GM18873 (cell line): Measurements from ENCODE around the gene DOK7.

Experiments
- ATAC-seq: cut with Tn5 transposase; IDR thresholded peaks from one replicate; pipeline ENCODE4 v1.9.1; 2021; ENCODE audit warnings: mild to moderate bottlenecking, moderate library complexity, moderate number of reproducible peaks; ENCODE audit not compliant: unreplicated experiment, low FRiP score

Gene DOK7

DNA sequence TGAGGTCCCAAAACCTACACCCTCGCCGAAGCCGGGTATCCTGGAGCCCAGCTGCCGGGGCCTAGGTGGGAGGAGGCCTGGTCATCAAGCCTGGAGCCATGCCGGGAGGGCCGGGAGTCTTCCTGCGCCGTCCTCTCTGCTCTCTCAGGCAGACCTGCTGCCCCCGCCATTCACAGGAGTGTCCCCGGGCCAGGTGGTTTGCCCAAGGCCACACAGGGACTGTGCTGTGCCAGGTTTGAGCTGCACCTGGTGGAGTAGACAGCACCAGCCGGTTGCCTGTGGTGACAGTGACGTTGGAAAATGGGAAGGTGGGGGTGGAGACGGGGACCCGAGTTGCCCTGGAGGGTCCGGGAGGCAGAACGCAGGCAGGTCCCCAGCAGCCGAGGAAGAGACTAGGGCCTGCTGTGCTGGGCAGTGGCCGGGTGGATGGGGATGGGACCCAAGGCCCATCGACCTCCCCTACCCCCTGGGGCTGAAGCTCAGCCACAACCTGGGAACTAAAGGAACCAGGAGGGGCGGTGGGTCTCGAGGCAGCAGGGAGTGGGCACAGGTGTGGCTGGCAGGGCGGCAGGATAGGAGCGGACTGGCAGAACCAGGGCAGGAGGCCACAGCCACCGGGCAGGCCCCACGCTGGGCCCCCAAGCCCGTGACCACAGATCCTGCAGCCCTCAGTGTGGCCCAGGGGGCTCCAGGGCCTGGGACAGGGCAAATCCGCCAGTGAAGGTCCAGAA is 9.5 kb downstream of the DOK7 start:
- no peak for ATAC-seq

- no peak for ATAC-seq
Measured at GRCh38 chr4:3473181-3473950, 10.3 kb downstream of the DOK7 start.

DNA sequence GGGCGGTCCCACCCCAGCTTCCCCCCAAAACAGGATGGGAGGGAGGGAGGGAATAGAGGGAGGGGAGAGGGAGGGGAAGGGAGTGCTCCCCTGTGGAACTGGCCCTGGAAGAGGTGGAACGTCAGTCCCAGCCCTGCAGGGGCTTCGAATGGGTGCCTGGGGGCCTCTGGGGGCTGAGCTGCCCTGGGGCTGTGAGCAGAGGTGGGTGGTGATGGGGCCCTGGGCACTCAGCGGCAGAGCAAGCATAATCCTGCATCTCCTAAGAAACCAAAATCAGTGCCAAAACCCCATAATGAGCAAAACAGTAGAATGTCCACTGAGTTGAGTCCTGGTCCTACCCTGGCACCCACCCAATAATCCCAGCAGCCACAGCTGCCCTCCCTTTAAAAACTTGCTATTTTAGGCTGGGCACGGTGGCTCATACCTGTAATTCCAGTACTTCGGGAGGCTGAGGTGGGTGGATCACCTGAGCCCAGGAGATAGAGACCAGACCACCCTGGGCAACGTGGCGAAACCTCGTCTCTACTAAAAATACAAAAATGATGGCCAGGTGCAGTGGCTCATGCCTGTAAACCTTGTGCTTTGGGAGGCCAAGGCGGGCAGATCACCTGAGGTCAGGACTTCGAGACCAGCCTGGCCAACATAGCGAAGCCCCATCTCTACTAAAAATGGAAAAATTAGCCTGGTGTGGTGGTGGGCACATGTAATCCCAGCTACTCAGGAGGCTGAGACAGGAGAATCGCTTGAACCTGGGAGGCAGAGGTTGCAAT is 11.1 kb downstream of the DOK7 start:
- ATAC-seq, result no peak

GRCh38 chr4:3475041-3475712 is 12.1 kb downstream of the DOK7 start:
- ATAC-seq, result no peak

- no peak for ATAC-seq
Measured at GRCh38 chr4:3475713-3476260, 12.7 kb downstream of the DOK7 start.

GRCh38 chr4:3476341-3476747 is 13.2 kb downstream of the DOK7 start:
- ATAC-seq, result no peak

DNA sequence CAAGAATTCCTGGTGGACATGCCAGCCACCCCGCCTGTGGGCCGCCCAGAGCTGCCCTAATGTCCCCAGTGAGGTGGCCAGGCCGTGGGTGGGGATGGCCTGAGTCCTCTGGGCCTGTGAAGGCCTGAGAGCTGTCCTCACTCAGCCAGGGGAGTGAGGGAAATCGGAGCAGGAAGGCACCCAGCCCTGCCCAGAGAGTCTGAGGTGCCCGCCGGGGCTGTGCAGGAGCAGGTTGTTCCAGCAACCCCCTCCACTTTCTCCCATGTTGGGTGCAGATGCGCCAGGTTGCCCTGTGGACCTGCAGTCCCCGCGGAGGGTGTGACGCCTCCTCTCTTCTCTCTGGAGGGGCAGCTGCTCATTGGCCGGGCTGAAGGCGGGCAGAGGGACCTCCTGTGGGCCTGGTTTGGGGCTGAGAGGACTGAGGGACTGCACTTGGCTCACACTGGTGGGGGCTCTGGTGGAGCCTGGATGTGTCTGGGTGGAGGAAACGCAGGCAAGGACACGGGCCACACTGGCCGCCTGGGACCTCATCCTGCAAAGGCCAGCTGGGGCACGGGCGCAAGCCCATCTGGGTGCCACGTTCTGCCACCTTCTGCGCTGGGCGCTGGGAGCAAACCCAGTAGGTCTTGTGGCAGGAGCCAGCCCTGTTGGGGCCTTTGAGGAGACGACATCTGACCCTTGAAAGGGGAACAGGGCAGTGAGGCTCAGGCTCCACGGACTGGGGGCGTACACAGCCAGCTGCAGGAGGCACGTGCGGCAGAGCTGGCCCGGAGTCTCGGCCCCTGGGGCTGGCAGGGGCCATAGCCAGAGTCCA is 14.0 kb downstream of the DOK7 start:
- no peak for ATAC-seq

DNA sequence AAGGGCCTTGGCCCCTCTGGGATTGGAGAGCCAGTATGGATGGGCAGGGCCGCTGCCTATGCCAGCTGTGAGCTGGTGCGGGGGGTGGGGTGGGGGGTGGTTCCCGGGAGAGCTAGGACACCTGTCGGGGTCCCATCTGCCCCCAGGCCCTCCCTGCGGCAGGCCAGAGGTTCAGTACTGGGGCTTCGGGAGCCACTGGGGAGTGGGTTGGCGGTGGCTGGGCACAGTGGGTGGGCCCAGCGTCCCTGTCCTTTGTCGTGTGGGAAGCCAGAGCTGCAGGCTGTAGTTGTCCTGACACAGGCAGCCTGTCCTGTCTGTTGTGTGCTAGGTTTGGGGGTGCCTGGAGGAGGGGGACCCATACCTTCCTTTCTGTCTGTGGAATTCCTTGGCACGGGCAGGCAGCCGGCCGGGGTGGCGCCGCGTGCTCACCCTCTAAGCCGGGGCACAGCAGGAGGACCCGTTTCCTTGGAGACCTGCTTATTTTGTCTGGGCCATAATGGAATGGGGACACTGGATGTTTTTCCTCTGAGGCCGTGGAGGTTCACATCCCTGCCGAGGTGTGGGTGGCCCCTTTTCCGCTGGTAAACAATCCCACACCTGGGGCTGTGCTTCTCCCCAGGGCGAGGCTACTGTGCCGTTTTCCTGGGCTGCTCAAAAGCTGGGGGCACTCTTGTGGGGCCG is 14.8 kb downstream of the DOK7 start:
- no peak for ATAC-seq

DNA sequence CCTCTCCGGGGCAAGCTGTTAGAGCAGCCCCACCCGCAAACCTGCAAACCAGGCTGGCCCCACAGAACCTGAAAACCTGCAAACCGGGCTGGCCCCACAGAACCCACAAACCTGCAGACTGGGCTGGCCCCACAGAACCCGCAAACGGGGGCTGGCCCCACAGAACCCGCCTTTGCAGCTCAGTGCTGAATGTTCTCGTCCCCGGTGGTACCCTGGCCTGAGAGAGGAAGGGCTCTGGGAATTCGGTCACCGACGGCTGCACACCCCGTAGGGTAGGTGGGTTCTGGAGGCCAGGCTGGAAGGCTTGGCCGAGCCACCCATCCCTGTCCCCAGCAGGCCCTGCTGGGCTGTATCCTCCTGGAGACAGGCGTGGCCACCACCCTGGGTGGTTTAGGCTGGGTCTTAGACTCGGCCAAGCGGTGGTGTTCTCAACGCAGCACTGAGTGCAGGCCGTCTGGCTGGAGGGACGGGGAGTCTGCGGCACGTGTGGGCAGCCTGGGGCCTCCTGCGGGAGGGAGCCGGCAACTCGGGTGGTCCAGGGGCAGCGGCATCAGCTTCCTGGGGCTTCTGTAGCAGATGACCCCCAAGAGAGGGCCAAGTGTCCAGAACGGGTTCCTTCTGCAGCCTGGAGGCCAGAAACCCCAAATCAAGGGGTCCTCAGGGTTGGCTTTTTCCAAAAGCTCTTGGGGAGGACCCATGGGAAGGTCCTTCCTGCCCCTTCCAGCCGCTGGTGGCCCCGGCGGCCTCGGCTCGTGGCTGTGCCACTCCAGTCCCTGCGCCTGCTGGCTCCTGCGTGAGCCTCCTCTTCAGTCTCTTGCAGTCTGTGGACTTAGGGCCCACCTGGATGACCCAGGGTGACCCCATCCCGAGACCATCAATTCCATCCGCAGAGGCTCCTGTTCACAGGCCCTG is 15.6 kb downstream of the DOK7 start:
- ATAC-seq, result no peak

DNA sequence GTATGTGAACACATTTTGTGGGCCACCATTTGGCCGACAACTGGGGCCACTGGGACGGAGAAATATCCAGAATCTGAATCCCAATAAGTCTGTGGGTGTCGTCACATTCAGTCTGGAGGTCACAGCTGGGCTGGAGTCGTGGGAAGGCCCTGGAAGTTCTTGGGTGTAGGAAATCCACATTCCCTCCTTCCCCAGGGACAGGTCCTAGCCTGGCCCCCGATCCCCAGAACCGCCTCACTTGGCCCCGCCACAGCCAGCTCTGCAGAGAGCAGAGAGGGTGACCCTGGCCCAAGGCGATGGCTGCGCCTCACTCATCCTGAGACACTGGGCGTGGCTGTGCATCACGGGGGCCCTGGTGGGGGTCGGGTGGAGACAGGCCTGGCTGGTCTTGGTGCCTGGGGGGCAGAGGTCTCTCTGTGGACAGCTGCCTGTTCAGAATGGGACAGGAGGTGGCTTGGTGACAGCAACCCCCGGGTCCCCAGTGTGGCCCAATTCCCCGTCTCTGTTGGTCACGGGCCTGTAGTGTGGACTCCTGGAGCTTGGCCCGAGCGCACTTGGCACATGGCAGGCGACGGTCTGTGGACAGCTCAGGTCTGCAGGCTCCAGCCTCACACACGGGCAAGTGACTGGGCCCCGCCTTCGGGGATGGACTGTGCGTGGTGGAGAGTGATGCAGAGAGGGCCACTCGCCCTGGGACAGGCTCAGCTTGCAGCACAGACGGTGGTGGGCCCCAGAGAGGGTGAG is 16.4 kb downstream of the DOK7 start:
- no peak for ATAC-seq

- ATAC-seq, result peak; percentile 58
Measured at GRCh38 chr4:3480528-3481112, 17.5 kb downstream of the DOK7 start.

GRCh38 chr4:3481113-3481531 is 18.0 kb downstream of the DOK7 start:
- no peak for ATAC-seq

DNA sequence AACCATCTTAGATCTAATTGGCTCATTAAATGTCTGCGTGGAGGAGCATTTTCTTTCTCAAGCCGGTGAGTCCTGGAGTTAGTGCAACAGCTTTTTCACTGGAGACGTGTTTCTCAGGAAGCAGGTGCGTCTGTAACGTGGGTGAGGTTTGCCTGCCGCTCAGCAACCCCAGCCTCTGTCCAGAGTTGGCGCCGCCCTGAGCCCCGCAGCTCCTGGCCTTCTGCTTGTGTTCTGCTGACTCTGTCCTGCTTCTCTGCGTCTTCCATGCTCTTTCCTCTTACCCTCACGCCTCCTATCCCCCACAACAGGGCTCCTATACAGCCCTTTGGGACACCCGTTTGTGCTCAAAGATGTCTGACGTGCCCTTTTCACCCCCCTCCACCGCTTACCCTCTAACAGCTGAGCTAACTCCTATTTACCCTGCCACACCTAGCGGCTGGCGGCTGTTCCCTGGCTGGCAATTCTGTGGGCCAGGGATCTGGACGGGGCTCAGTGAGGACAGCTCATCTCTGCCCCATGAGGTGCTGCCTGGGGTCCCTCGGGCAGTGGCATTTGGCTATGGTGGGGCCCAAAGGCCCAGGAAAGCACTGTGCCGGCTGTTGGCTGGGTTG is 18.8 kb downstream of the DOK7 start:
- no peak for ATAC-seq

DNA sequence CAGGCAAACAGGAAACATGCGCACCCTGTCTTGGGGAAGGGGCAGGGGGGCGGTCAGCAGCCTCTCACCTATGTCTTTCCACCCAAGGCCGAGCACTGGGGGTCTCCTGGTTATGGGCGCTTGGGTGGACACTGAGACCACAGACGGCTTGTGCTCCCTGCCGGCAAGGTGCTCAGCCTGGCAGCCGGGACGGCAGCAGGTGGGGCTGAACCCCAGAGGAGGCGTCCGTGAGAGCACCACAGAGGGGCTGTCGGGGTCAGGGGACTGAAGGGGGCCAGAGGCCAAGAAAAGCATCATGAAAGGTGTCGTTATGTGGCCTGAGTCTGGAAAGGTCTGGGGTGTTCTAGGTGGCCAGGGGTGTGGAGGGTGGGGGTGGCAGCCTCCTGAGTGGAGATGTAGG is 19.6 kb downstream of the DOK7 start:
- ATAC-seq, result no peak

DNA sequence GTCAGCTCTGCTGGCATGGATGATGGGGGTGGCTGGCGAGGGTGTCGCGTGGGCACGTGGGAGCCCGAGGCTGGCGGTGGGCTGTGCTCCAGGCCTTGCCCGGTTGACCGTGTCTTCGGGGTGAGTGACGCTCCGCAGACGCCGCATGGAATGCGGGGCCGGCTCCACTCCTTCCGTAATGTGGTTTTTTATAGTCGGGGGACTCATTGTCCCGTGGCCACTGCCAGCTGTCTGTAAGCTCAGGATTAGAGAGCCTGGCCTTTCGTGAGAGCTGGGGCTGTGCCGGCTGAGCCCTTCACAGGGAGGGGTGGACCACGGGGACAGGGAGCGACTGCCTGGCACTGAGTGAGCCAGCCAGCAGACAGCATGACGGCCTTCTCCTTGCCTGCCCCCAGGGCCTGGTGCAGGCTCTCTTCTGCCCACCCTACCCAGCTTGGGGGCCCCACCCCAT is 20.4 kb downstream of the DOK7 start:
- no peak for ATAC-seq
